GM10847 (cell line): Measurements from ENCODE around the gene SDCCAG8.

ENCODE experiments used
- POLR2A ChIP-seq: IDR thresholded peaks from 2 replicates; pipeline ENCODE4 v1.6.1; 2011; ENCODE audit not compliant: insufficient read length; ENCODE audit errors: extremely low read depth

Gene SDCCAG8

GRCh38 chr1:243250102-243250501 lies 5.7 kb upstream of the SDCCAG8 start:
- TF ChIP-seq POLR2A, result no peak

GRCh38 chr1:243251539-243251938 lies 4.3 kb upstream of the SDCCAG8 start:
- TF ChIP-seq POLR2A, result no peak

GRCh38 chr1:243253211-243253925 lies 2.5 kb upstream of the SDCCAG8 start:
- TF ChIP-seq POLR2A, result no peak

- no peak for TF ChIP-seq POLR2A
These were observed 2.0 kb upstream of the SDCCAG8 start for GRCh38 chr1:243253926-243254232.

GRCh38 chr1:243254233-243254926 lies 1.5 kb upstream of the SDCCAG8 start:
- TF ChIP-seq POLR2A, result peak; percentile 24

GRCh38 chr1:243254927-243255790 lies 682 bp upstream of the SDCCAG8 start, which contains the start of gene CEP170:
CEP170 (minus strand) TSS chr1:243255281; CDS start chr1:243225280, 30,001 bp downstream.
- TF ChIP-seq POLR2A, result peak; percentile 55

- no peak for TF ChIP-seq POLR2A
These were observed 749 bp downstream of the SDCCAG8 start for GRCh38 chr1:243256590-243256989.

- TF ChIP-seq POLR2A, result no peak
These were observed 1.3 kb downstream of the SDCCAG8 start for GRCh38 chr1:243257189-243257588.

GRCh38 chr1:243258731-243259130 lies 2.9 kb downstream of the SDCCAG8 start:
- no peak for TF ChIP-seq POLR2A

- TF ChIP-seq POLR2A, result no peak
These were observed 4.5 kb downstream of the SDCCAG8 start for GRCh38 chr1:243260221-243260880.

- no peak for TF ChIP-seq POLR2A
These were observed 5.5 kb downstream of the SDCCAG8 start for GRCh38 chr1:243261390-243261789.

- TF ChIP-seq POLR2A, result no peak
These were observed 8.9 kb downstream of the SDCCAG8 start for GRCh38 chr1:243264717-243265116.

- no peak for TF ChIP-seq POLR2A
These were observed 10.4 kb downstream of the SDCCAG8 start for GRCh38 chr1:243266231-243266630.

- TF ChIP-seq POLR2A, result no peak
These were observed 11.6 kb downstream of the SDCCAG8 start for GRCh38 chr1:243267471-243267880.

- TF ChIP-seq POLR2A, result no peak
These were observed 12.2 kb downstream of the SDCCAG8 start for GRCh38 chr1:243267914-243268653.
